GM06990 (cell line): ENCODE data around the gene ZCCHC9.

Source experiments
- DNase-seq: peaks from one replicate; pipeline ENCODE4 v3.0.0-alpha.2; 2011; ENCODE audit not compliant: insufficient read length; ENCODE audit errors: extremely low read depth
- H3K27me3 ChIP-seq: replicated peaks from 2 replicates; pipeline ENCODE4 v1.6.0; 2011; ENCODE audit warnings: low read length; ENCODE audit not compliant: control insufficient read depth, insufficient read depth
- H3K36me3 ChIP-seq: 2 replicates; pipeline ENCODE4 v1.5.1; 2011; ENCODE audit warnings: low read length; ENCODE audit not compliant: control insufficient read depth, insufficient read depth
- H3K4me3 ChIP-seq: replicated peaks from 2 replicates; pipeline ENCODE4 v1.5.1; 2011; ENCODE audit warnings: low read depth, mild to moderate bottlenecking, control low read depth, low read length
- TF ChIP-seq, protein P1 (sequence below): IDR thresholded peaks from 2 replicates; pipeline ENCODE4 v1.5.1; 2011; ENCODE audit warnings: low read length, control low read depth, mild to moderate bottlenecking, inconsistent platforms; ENCODE audit not compliant: insufficient read depth, poor library complexity, severe bottlenecking

Gene ZCCHC9

DNA sequence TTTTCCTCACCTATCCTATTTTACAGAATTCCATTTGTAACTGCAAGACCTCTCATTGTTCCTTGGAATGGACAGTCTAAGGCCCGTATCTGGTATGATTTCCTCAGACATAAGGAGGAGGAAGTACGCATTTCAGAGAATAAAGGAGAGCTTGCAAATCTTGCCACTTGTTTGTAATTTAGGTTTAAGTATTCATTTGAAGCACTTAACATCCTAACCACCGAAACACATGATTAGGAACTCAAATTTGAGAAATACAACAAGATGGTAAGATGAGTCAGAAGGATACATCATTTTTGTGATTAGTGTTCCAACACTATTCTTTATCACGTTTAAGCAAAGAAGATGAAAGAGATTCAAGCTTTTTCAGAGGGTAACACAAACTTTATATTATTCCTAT lies 3.9 kb upstream of the ZCCHC9 start:
- TF ChIP-seq, protein P1, sequence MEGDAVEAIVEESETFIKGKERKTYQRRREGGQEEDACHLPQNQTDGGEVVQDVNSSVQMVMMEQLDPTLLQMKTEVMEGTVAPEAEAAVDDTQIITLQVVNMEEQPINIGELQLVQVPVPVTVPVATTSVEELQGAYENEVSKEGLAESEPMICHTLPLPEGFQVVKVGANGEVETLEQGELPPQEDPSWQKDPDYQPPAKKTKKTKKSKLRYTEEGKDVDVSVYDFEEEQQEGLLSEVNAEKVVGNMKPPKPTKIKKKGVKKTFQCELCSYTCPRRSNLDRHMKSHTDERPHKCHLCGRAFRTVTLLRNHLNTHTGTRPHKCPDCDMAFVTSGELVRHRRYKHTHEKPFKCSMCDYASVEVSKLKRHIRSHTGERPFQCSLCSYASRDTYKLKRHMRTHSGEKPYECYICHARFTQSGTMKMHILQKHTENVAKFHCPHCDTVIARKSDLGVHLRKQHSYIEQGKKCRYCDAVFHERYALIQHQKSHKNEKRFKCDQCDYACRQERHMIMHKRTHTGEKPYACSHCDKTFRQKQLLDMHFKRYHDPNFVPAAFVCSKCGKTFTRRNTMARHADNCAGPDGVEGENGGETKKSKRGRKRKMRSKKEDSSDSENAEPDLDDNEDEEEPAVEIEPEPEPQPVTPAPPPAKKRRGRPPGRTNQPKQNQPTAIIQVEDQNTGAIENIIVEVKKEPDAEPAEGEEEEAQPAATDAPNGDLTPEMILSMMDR: no peak
- Histone ChIP-seq H3K27me3 (no peaks in the 10 kb centered on the region), H3K4me3 (no peak overlapping the region), H3K36me3 (no peaks in the 10 kb centered on the region)
- DNase-seq: no peak

DNA sequence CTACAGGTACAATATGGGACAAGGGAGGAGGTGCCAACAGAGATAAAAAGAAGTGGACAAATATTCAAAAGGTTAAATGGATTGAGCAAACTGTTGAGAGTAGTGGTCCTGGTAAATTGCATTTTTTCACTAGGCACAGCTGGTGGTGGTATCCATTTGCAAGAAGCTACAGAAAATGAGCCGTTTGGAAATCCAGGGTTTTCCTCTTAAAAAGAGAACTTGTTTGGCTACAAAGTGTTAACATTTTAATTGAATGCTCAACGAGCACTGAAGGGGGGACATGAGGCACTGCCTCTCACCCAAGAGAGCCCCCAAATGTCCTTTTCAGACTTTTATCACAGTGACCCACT lies 491 bp upstream of the ZCCHC9 start:
- Histone ChIP-seq H3K4me3 (peak overlapping the region; percentile 95), H3K27me3 (no peaks in the 10 kb centered on the region), H3K36me3 (no peaks in the 10 kb centered on the region)
- TF ChIP-seq, protein P1: no peak
- DNase-seq: no peak

DNA sequence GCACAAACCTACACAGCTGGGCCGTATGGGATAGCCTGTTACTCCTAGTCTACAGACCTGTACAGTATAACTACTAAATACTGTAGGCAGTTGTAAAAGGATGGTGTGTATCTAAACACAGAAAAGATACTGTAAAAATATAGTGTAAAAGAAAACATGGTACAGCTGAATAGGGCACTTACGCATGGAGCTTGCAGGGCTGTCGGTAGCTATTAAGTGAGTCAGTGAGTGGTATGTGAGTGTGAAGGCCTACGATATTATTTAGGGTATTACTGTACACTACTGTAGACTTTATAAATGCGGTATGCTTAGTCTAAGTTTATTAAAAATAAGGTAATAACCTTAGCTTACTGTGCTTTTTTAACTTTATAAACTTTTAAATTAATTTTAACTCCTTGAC lies 1.2 kb downstream of the ZCCHC9 start:
- peak overlapping the region; percentile 95 for H3K4me3 ChIP-seq
- no peak for DNase-seq
- H3K27me3 ChIP-seq: no peaks in the 10 kb centered on the region
- H3K36me3 ChIP-seq: no peaks in the 10 kb centered on the region
- TF ChIP-seq, protein P1: no peak

DNA sequence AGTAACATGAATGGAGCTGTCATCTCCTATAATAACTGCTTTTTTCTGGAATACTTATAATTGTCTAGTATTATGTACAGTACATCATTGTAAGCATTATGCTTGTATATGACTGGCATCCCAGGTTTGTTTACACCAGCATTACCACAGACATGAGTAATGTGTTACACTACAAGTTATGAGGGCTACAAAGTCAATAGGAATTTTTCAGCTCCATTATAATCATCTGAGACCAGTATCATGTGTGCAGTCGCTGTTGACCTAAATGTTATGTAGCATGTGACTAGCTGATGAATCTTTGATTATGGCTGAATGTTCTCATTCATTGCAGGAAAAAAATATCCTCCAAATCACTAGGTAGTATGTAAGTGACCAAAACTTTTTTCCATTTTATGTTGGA lies 2.2 kb downstream of the ZCCHC9 start:
- no peaks in the 10 kb centered on the region for H3K27me3 ChIP-seq
- DNase-seq: no peak
- no peak overlapping the region for H3K4me3 ChIP-seq
- TF ChIP-seq, protein P1: no peak
- H3K36me3 ChIP-seq: no peaks in the 10 kb centered on the region

DNA sequence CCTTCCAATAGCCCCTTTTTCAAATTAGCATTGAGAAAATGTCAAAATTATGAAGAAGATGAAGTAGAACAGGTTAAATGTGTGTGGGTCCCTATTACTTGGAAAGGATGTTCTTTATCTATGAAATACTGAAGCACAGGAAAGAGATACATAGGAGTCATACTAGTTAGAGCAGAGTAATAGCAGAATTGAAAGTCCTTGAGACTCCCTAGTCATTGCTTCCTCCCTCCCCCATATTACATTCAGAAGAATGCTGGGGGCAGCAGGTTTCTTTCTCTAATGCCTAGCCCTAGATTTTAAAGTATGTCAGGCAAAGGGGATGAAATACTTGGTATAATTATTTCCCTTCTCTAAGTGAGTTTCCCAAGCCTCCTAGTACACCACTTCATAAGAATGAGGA lies 4.4 kb downstream of the ZCCHC9 start:
- TF ChIP-seq, protein P1: no peak
- no peaks in the 10 kb centered on the region; the same call in 1 of the 2 replicates for H3K36me3 ChIP-seq
- H3K4me3 ChIP-seq: no peak overlapping the region
- no peaks in the 10 kb centered on the region for H3K27me3 ChIP-seq
- no peak for DNase-seq

DNA sequence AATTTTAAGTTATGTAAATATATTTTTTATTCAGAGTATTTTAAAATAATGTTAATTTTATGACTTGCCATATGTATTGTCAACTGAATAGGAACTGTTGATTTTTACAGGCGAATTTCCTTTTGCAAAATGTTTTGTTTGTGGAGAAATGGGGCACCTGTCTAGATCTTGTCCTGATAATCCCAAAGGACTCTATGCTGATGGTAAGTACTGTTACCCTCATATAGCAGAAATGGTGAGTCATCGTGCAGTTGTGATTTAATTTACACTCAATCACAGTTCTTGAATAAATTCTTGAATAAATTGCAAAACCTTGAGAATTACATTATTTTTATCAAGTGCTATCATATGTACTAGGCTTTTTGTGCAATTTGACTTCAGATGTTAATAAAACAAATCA lies 7.4 kb downstream of the ZCCHC9 start:
- no peak overlapping the region for H3K4me3 ChIP-seq
- no peak for DNase-seq
- H3K27me3 ChIP-seq: no peaks in the 10 kb centered on the region
- TF ChIP-seq, protein P1: no peak
- H3K36me3 ChIP-seq: no peaks in the 10 kb centered on the region; the same call in 1 of the 2 replicates
